NCI-H748 treated with DMSO at 0.1 percent for 48 hours (cell line): ENCODE data around the gene NCCRP1.

Experiments used
- DNase-seq: peaks from one replicate; lab custom pipeline; 2025; lab: John Stamatoyannopoulos, UW

The NCCRP1 gene

GRCh38 chr19:39165857-39166256 is 30.9 kb upstream of the NCCRP1 start:
- DNase-seq = no peak

GRCh38 chr19:39166571-39167391 is 30.0 kb upstream of the NCCRP1 start:
- DNase-seq = no peak

- DNase-seq = no peak
Observed at GRCh38 chr19:39167461-39168257, 29.1 kb upstream of the NCCRP1 start.

- DNase-seq = no peak
Observed at GRCh38 chr19:39168258-39169142, 28.3 kb upstream of the NCCRP1 start.

- DNase-seq = no peak
Observed at GRCh38 chr19:39169143-39169810, 27.5 kb upstream of the NCCRP1 start.

GRCh38 chr19:39170386-39171231 is 26.2 kb upstream of the NCCRP1 start:
- no peak for DNase-seq

- DNase-seq = no peak
Observed at GRCh38 chr19:39171479-39172465, 25.0 kb upstream of the NCCRP1 start.

- no peak for DNase-seq
Observed at GRCh38 chr19:39172700-39173501, 23.9 kb upstream of the NCCRP1 start.

- DNase-seq = no peak
Observed at GRCh38 chr19:39173502-39173991, 23.2 kb upstream of the NCCRP1 start.

GRCh38 chr19:39174142-39174541 is 22.6 kb upstream of the NCCRP1 start:
- DNase-seq = no peak

GRCh38 chr19:39174558-39175544 is 21.9 kb upstream of the NCCRP1 start:
- no peak for DNase-seq

GRCh38 chr19:39175564-39175963 is 21.2 kb upstream of the NCCRP1 start:
- DNase-seq = no peak

- no peak for DNase-seq
Observed at GRCh38 chr19:39177110-39177699, 19.6 kb upstream of the NCCRP1 start.

- no peak for DNase-seq
Observed at GRCh38 chr19:39177736-39178135, 19.0 kb upstream of the NCCRP1 start.

GRCh38 chr19:39178296-39179006 is 18.3 kb upstream of the NCCRP1 start:
- DNase-seq = no peak

- no peak for DNase-seq
Observed at GRCh38 chr19:39179754-39180153, 17.0 kb upstream of the NCCRP1 start.
